Sigmoid colon (tissue), 4 donors: Measurements from ENCODE around the gene PRR7.

Experiments used
- EP300 ChIP-seq, 4 donors: sonication (generic); formaldehyde crosslinking; IDR thresholded peaks; one replicate each; pipeline ENCODE4 v1.6.1; 2017; ENCODE audit warnings: antibody characterized with exemption in 4 of 4
- POLR2AphosphoS5 ChIP-seq, 4 donors: sonication (generic); formaldehyde crosslinking; IDR thresholded peaks; one replicate each; pipeline ENCODE4 v1.6.1; 2017; ENCODE audit warnings: antibody characterized with exemption in 4 of 4
- TF ChIP-seq, protein P1 (sequence below), 4 experiments: fragments of 450-650 bp in 3 of 4; fragments of 200-600 bp in 1 of 4; IDR thresholded peaks; one replicate each; pipeline ENCODE4 v1.5.1; 2016 to 2019; ENCODE audit warnings: antibody characterized with exemption in 4 of 4, mild to moderate bottlenecking in 3 of 4, moderate library complexity in 2 of 4

DNA sequence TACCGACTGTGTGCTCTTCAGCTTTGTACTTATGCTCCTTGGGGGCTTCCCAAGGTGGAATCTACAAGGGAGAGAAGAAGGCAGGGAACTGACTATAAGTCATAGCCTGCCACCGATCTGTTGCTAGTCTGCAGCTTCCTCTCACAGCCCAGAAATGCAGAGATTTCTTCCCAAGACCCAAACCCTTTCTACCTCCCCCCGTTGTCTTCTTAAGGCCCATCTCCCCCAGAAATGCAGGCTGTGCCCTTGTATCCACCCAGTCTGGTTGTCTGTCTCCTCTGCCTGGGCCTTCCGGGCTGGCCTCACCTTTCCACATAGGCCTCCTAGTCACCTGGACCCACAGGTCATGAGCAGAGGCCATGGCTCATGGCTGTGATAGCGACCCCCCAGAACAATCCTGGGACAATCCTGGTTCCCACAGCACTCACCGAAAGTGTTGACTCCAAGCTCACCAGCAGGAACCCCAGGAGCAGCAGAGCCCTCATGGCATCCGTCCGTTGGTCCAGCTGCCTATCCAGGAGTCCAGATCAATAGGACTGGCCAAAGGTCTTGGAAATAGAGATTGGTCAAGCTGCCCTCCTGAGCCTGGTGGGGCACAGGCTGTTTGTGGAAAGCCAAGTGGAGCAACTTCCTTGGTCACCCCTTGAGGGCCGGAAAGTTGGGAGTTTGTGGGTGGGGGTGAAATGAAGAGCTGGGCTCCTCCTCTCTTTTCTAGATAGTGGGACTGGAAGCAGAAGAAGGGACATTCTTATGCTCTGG lies 37.4 kb upstream of the PRR7 start, which contains the start of gene F12:
- TF ChIP-seq EP300 (IDR thresholded peaks at IDR 0.05) (no peak), POLR2AphosphoS5 (IDR thresholded peaks at IDR 0.05) (no peak)
- TF ChIP-seq, protein P1, sequence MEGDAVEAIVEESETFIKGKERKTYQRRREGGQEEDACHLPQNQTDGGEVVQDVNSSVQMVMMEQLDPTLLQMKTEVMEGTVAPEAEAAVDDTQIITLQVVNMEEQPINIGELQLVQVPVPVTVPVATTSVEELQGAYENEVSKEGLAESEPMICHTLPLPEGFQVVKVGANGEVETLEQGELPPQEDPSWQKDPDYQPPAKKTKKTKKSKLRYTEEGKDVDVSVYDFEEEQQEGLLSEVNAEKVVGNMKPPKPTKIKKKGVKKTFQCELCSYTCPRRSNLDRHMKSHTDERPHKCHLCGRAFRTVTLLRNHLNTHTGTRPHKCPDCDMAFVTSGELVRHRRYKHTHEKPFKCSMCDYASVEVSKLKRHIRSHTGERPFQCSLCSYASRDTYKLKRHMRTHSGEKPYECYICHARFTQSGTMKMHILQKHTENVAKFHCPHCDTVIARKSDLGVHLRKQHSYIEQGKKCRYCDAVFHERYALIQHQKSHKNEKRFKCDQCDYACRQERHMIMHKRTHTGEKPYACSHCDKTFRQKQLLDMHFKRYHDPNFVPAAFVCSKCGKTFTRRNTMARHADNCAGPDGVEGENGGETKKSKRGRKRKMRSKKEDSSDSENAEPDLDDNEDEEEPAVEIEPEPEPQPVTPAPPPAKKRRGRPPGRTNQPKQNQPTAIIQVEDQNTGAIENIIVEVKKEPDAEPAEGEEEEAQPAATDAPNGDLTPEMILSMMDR (IDR thresholded peaks at IDR 0.05), result no peak
